HCT116 (cell line): ENCODE data around the gene SWT1. TPM values are rescaled to one million over a fixed set of nuclear protein-coding genes. Genes with fewer than 3 reads are reported as not detected.

Source experiments
- ATAC-seq: fragments of 200-7000 bp; cut with Tn5 transposase; 2 replicates; pipeline ENCODE4 v1.9.1; 2020; ENCODE audit warnings: mild to moderate bottlenecking, moderate library complexity
- BruUV-seq: library from RNA; stranded (reverse); fragments of 400-500 nt; replicated peaks from 2 replicates; lab custom pipeline; 2021; lab: Mats Ljungman, UMichigan
- CTCF ChIA-PET: fragments of 300-600 bp; sonication (Branson Sonifier 250); formaldehyde crosslinking; loops from one replicate; lab custom pipeline; 2021; ENCODE audit warnings: antibody characterized with exemption; lab: Charles Lee
- POLR2A ChIA-PET: fragments of 300-600, 350-600 bp; sonication (Branson Sonifier 250); formaldehyde crosslinking; loops from one replicate; lab custom pipeline; 2021; ENCODE audit warnings: antibody characterized with exemption; lab: Charles Lee
- RAD21 ChIA-PET, 2 experiments: fragments of 300-600 bp; sonication (Branson Sonifier 250); formaldehyde crosslinking; loops; one replicate each; lab custom pipeline; 2023; ENCODE audit warnings: low total read pairs in 2 of 2; ENCODE audit not compliant: uncharacterized antibody in 2 of 2, unreplicated experiment in 2 of 2, low non-redundant PET in 1 of 2; lab: Charles Lee
- DNase-seq: peaks from one replicate; pipeline ENCODE4 v3.0.0-alpha.2; 2010; ENCODE audit warnings: low read depth, low spot score
- H2AFZ ChIP-seq: fragments of 200-600 bp; shearing (Covaris generic), sonication (generic); 2 replicates; pipeline ENCODE4 v1.6.1; 2017; ENCODE audit warnings: low read depth, mixed run types, mixed read lengths, antibody characterized with exemption, low read length; ENCODE audit not compliant: poor library complexity, severe bottlenecking
- H3K27ac ChIP-seq: 2 replicates; pipeline ENCODE4 v1.5.1; 2012; ENCODE audit warnings: low read depth, low read length
- H3K27me3 ChIP-seq: fragments of 200-600 bp; sonication (generic); 2 replicates; pipeline ENCODE4 v1.6.1; 2016; ENCODE audit warnings: mixed run types, low read length, mixed read lengths; ENCODE audit not compliant: insufficient read depth
- H3K36me3 ChIP-seq, 2 experiments: fragments of 200-500 bp in 1 of 2; fragments of 200-600 bp in 1 of 2; sonication (Bioruptor generic) in 1 of 2; sonication (generic) in 1 of 2; 2 replicates each; pipeline versions ENCODE4 v1.5.1 to v1.6.1; 2014 to 2016; ENCODE audit warnings: low read length in 2 of 2, inconsistent platforms in 1 of 2, mixed read lengths in 1 of 2, mixed run types in 1 of 2; ENCODE audit not compliant: insufficient read depth in 2 of 2, control insufficient read depth in 1 of 2
- H3K4me1 ChIP-seq, 2 experiments: fragments of 200-600 bp in 1 of 2; sonication (generic) in 1 of 2; 2 replicates each; pipeline versions ENCODE4 v1.5.1 to v1.6.1; 2012 to 2017; ENCODE audit warnings: low read length in 2 of 2, inconsistent platforms in 1 of 2, mild to moderate bottlenecking in 1 of 2, mixed read lengths in 1 of 2, mixed run types in 1 of 2, moderate library complexity in 1 of 2; ENCODE audit not compliant: insufficient read depth in 2 of 2, control insufficient read depth in 1 of 2
- H3K4me2 ChIP-seq: fragments of 200-600 bp; sonication (generic); 2 replicates; pipeline ENCODE4 v1.6.1; 2017; ENCODE audit warnings: mixed run types, low read length, mixed read lengths
- H3K4me3 ChIP-seq, 2 experiments: fragments of 200-600 bp in 1 of 2; sonication (generic) in 1 of 2; replicated peaks in 1 of 2; 2 replicates each; pipeline ENCODE4 v1.5.1; 2011 to 2016; ENCODE audit warnings: low read length in 2 of 2, control low read depth in 1 of 2, low read depth in 1 of 2, mild to moderate bottlenecking in 1 of 2, mixed read lengths in 1 of 2, mixed run types in 1 of 2
- H3K79me2 ChIP-seq: fragments of 200-600 bp; sonication (generic); 2 replicates; pipeline ENCODE4 v1.6.1; 2017; ENCODE audit warnings: mild to moderate bottlenecking, mixed run types, low read length, moderate library complexity, mixed read lengths; ENCODE audit not compliant: insufficient read depth
- H3K9ac ChIP-seq: fragments of 200-600 bp; sonication (generic); 2 replicates; pipeline ENCODE4 v1.6.1; 2016; ENCODE audit warnings: low read length, mixed read lengths
- H3K9me2 ChIP-seq: fragments of 200-600 bp; sonication (generic), shearing (Covaris generic); 2 replicates; pipeline ENCODE4 v1.6.1; 2017; ENCODE audit warnings: mixed run types, mild to moderate bottlenecking, moderate library complexity; ENCODE audit not compliant: insufficient read depth
- H3K9me3 ChIP-seq, 2 experiments: fragments of 200-500 bp in 1 of 2; fragments of 200-600 bp in 1 of 2; sonication (Bioruptor generic) in 1 of 2; sonication (generic) in 1 of 2; 2 replicates each; pipeline ENCODE4 v1.6.1; 2014 to 2017; ENCODE audit warnings: low read length in 2 of 2, mixed read lengths in 2 of 2, inconsistent platforms in 1 of 2, low read depth in 1 of 2, mild to moderate bottlenecking in 1 of 2, mixed run types in 1 of 2, moderate library complexity in 1 of 2; ENCODE audit not compliant: control insufficient read depth in 1 of 2, insufficient read depth in 1 of 2
- H4K20me1 ChIP-seq: fragments of 200-600 bp; sonication (generic), shearing (Covaris generic); 2 replicates; pipeline ENCODE4 v1.6.1; 2017; ENCODE audit warnings: mixed run types, mild to moderate bottlenecking, moderate library complexity; ENCODE audit not compliant: insufficient read depth
- ATF3 ChIP-seq: IDR thresholded peaks from 2 replicates; pipeline ENCODE4 v1.6.1; 2012
- FOSL1 ChIP-seq: IDR thresholded peaks from 2 replicates; pipeline ENCODE4 v1.6.1; 2012; ENCODE audit warnings: low read depth
- POLR2AphosphoS5 ChIP-seq: IDR thresholded peaks from 2 replicates; pipeline ENCODE4 v1.6.1; 2011; ENCODE audit warnings: mild to moderate bottlenecking, low read depth, low read length, moderate library complexity
- SIN3A ChIP-seq: IDR thresholded peaks from 2 replicates; pipeline ENCODE4 v1.6.1; 2012; ENCODE audit warnings: low read depth
- SP1 ChIP-seq: IDR thresholded peaks from 2 replicates; pipeline ENCODE4 v1.6.1; 2012; ENCODE audit warnings: low read depth
- SRF ChIP-seq: IDR thresholded peaks from 2 replicates; pipeline ENCODE4 v1.6.1; 2012; ENCODE audit warnings: low read depth
- ZBTB33 ChIP-seq: IDR thresholded peaks from 2 replicates; pipeline ENCODE4 v1.6.1; 2011; ENCODE audit warnings: mild to moderate bottlenecking, low read length, moderate library complexity; ENCODE audit not compliant: insufficient replicate concordance; ENCODE audit errors: extremely low read depth
- intact Hi-C: fragments of 100-400 bp; cut with micrococcal nuclease; formaldehyde crosslinking; loops from 2 replicates; pipeline ENCODE4 v1.10.0; 2022
- total RNA-seq: library from RNA; stranded (reverse); gene quantifications from one replicate; pipeline ENCODE4 v1.2.1, GENCODE V29; 2021; ENCODE audit not compliant: unreplicated experiment

SWT1 gene
- total RNA-seq, 1 experiment from 2014 or later, result 3.3 TPM

GRCh38 chr1:185315445-185316071 is 158.6 kb downstream of the SWT1 start:
- CTCF ChIA-PET, result interaction anchor here (2.9 kb wide), 1 partner anchor 365 kb away, joined by 10 read pairs; no protein-coding TSS in a partner anchor

More at GRCh38 chr1:185315445-185316071, 158.6 kb downstream of the SWT1 start:
- Histone ChIP-seq H3K9ac (peak overlapping the region; percentile 96), H3K79me2 (peaks cover 64% of the 10 kb centered on the region), H3K36me3 (peaks cover 0 to 4% of the 10 kb centered on the region in 2 experiments; a peak in 2 of 4 replicates), H3K4me3 (peak overlapping the region; percentile 81 to 88), H3K27ac (no peak overlapping the region), H2AFZ (no peak overlapping the region), H3K9me3 (no peaks in the 10 kb centered on the region), H3K9me2 (no peaks in the 10 kb centered on the region), H3K4me1 (peaks cover 8 to 27% of the 10 kb centered on the region in 2 experiments; a peak in 3 of 4 replicates), H3K4me2 (peak overlapping the region; percentile 83), H4K20me1 (peaks cover 38% of the 10 kb centered on the region; the same call in 1 of the 2 replicates), H3K27me3 (no peaks in the 10 kb centered on the region)
- ChIA-PET RAD21 (no interaction called here), POLR2A (no interaction called here)
- ATAC-seq (no peak), DNase-seq (peak; percentile 7)
- TSS peak; percentile 35 for BruUV-seq
- intact Hi-C loops, result loop anchor here (5.0 to 10.0 kb wide), 2 partner anchors 161 to 367 kb away; partner anchors contain the start of genes SWT1 and TRMT1L
- TF ChIP-seq SP1 (no peak), FOSL1 (no peak), SIN3A (no peak), ATF3 (no peak), SRF (no peak), POLR2AphosphoS5 (no peak), ZBTB33 (no peak)
